Colonic mucosa (tissue), 4 donors: Measurements from ENCODE around the gene ANAPC1. TPM values are rescaled to one million over a fixed set of nuclear protein-coding genes. Genes with fewer than 3 reads are reported as not detected.
A peak's percentile ranks its signal among the peaks of the same experiment; 100 is the strongest.
"Not testable (repeated sequence)": the region's sequence is repeated elsewhere in the genome, so short reads cannot be mapped to it uniquely, and the experiment has no call there.

Experiments used
- DNase-seq: peaks from one replicate; pipeline ENCODE4 v3.0.0-alpha.2; 2020
- H3K27ac ChIP-seq: fragments of 200-600 bp; one replicate; pipeline ENCODE4 v1.8.0; 2021
- H3K27me3 ChIP-seq: fragments of 200-600 bp; one replicate; pipeline ENCODE4 v1.8.0; 2021
- H3K36me3 ChIP-seq: fragments of 200-600 bp; one replicate; pipeline ENCODE4 v1.8.0; 2021
- H3K4me1 ChIP-seq: fragments of 200-600 bp; one replicate; pipeline ENCODE4 v1.8.0; 2021; ENCODE audit warnings: mild to moderate bottlenecking
- H3K4me3 ChIP-seq: fragments of 200-600 bp; one replicate; pipeline ENCODE4 v1.8.0; 2021
- H3K9ac ChIP-seq, 2 donors: one replicate each; pipeline ENCODE4 v1.7.0; 2013; ENCODE audit warnings: control low read depth in 2 of 2, low read depth in 2 of 2, low read length in 2 of 2
- H3K9me3 ChIP-seq: fragments of 200-600 bp; one replicate; pipeline ENCODE4 v1.8.0; 2021
- CTCF ChIP-seq: fragments of 200-600 bp; IDR thresholded peaks from one replicate; pipeline ENCODE4 v1.8.0; 2022; ENCODE audit warnings: antibody characterized with exemption, mild to moderate bottlenecking
- intact Hi-C: fragments of 100-400 bp; cut with DNase I; formaldehyde crosslinking; loops from one replicate; pipeline ENCODE4 v1.14.1; 2022
- total RNA-seq, 2 donors: library from RNA; stranded (reverse); fragmentation: NEBNext Ultra II Directional in 1 of 2; extraction: Animal tissue kit (Norgen Biotek cat#: 25700) in 1 of 2; gene quantifications; one replicate each; pipeline ENCODE4 v1.2.1, GENCODE V29; 2021
- donor health status: healthy.
- donor health status: DM: no; HTN: no; CAD: no.
- donor health status: DM: no; HTN: no; CAD: no.

ANAPC1 gene
- total RNA-seq, 2 donors from 2014 or later: 32.9 to 62.1 TPM

GRCh38 chr2:111897630-111897923 is 13.6 kb upstream of the ANAPC1 start:
- peak overlapping the region; percentile 22 to 83 for H3K9ac ChIP-seq

GRCh38 chr2:111896576-111896975 is 12.6 kb upstream of the ANAPC1 start:
- no peak for TF ChIP-seq CTCF
- no peak overlapping the region for H3K4me3 ChIP-seq
- intact Hi-C loops: loop anchor here (5.0 kb wide), 1 partner anchor 151 kb away; no protein-coding TSS in a partner anchor
- H3K36me3 ChIP-seq: no peaks in the 10 kb centered on the region
- no peaks in the 10 kb centered on the region for H3K27me3 ChIP-seq
- no peak overlapping the region for H3K27ac ChIP-seq
- no peak overlapping the region for H3K9ac ChIP-seq
- no peaks in the 10 kb centered on the region for H3K9me3 ChIP-seq
- DNase-seq: no peak
- H3K4me1 ChIP-seq: peaks cover 5% of the 10 kb centered on the region

More at GRCh38 chr2:111897630-111897923, 13.6 kb upstream of the ANAPC1 start:
- TF ChIP-seq CTCF: no peak
- H3K27me3 ChIP-seq: no peaks in the 10 kb centered on the region
- DNase-seq: no peak
- H3K9me3 ChIP-seq: no peaks in the 10 kb centered on the region
- H3K4me1 ChIP-seq: peaks cover 5% of the 10 kb centered on the region
- H3K4me3 ChIP-seq: peak overlapping the region; percentile 60
- intact Hi-C loops: loop anchor here (5.0 kb wide), 1 partner anchor 150 kb away; no protein-coding TSS in a partner anchor
- no peaks in the 10 kb centered on the region for H3K36me3 ChIP-seq
- H3K27ac ChIP-seq: peak overlapping the region; percentile 71

DNA sequence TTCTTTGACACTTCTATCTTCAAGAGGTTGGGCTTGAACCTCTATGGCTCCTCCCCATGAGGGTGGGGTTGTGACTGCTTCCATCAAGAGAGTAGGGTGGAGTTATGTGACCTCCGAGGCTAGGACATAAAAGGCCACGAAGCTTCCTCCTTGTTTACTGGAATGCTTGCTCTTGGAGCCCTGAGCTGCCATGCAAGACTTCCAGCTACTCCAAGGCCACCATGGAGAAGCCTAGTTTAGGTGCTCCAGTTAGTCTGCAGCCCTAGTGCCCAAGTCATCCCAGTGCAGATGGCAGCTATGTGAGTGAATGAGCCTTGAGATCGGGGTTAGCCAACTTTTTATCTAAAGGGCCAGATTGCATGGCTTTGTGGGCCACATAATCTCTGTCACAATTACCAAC is 12.0 kb upstream of the ANAPC1 start:
- Histone ChIP-seq H3K9ac (no peak overlapping the region), H3K4me3 (no peak overlapping the region), H3K4me1 (peaks cover 5% of the 10 kb centered on the region), H3K36me3 (no peaks in the 10 kb centered on the region), H3K27me3 (no peaks in the 10 kb centered on the region), H3K9me3 (no peaks in the 10 kb centered on the region), H3K27ac (no peak overlapping the region)
- intact Hi-C loops: loop anchor here (5.0 kb wide), 1 partner anchor 151 kb away; no protein-coding TSS in a partner anchor
- TF ChIP-seq CTCF: no peak
- DNase-seq: peak; percentile 46

GRCh38 chr2:111884592-111884964 is 585 bp upstream of the ANAPC1 start:
- H3K9ac ChIP-seq: peak overlapping the region; percentile 86 to 98
- peak overlapping the region; percentile 68 for H3K27ac ChIP-seq
- TF ChIP-seq CTCF: no peak
- DNase-seq: no peak
- H3K4me1 ChIP-seq: peaks cover 7% of the 10 kb centered on the region
- no peaks in the 10 kb centered on the region for H3K36me3 ChIP-seq
- H3K9me3 ChIP-seq: no peaks in the 10 kb centered on the region
- no peaks in the 10 kb centered on the region for H3K27me3 ChIP-seq
- peak overlapping the region; percentile 88 for H3K4me3 ChIP-seq
- intact Hi-C loops: loop anchor here (10.0 kb wide), 1 partner anchor 370 kb away; the partner anchor contains the start of gene ZC3H8

DNA sequence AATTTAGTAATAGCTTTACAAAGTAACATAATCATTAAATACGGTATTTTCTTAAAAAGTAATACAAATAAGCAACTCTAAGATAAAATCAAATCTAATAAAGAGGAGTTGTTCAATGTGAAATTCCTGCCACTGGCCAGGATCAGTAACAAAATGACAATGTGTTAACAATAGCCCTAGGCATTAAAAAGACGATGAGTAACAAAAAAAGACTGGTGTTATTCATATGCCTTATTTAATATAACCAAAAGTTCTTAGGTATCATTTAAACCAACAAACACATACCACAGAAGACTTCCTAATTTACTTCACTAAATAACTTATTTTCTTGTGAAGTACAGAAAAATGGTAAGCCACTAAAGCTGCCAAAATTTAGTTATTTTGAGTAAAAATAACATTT is 11.2 kb downstream of the ANAPC1 start:
- H3K27ac ChIP-seq, H3K4me3 ChIP-seq, intact Hi-C loops, H3K27me3 ChIP-seq, H3K4me1 ChIP-seq, H3K9ac ChIP-seq, H3K36me3 ChIP-seq, DNase-seq, H3K9me3 ChIP-seq: not testable (repeated sequence)

DNA sequence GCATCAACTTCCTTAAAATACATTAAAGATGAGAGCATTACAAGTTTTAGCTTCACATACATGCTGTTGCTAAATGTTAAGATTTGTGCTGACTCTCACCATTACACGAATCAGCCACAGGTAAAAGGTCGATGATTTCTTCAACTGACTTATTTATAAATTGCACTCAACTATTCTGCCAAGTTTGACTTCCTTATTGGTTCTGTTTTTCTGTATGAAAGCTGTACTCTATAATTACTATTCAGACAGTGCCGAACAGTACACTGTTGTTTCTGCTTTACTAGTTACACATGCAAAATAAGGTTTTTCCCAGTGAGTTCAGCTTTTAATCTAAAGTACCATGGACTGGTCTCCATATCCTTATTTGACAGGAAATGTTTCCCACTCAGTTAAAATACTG is 18.9 kb downstream of the ANAPC1 start:
- H3K27me3 ChIP-seq, H3K4me1 ChIP-seq, H3K4me3 ChIP-seq, DNase-seq, H3K27ac ChIP-seq, H3K9me3 ChIP-seq, intact Hi-C loops, H3K36me3 ChIP-seq, H3K9ac ChIP-seq: not testable (repeated sequence)

GRCh38 chr2:111860005-111860404 is 24.0 kb downstream of the ANAPC1 start:
- not testable (repeated sequence) for H3K4me1 ChIP-seq, H3K36me3 ChIP-seq

GRCh38 chr2:111852544-111852943 is 31.4 kb downstream of the ANAPC1 start:
- H3K9me3 ChIP-seq, H3K4me3 ChIP-seq, H3K4me1 ChIP-seq, H3K36me3 ChIP-seq, DNase-seq, H3K27ac ChIP-seq, H3K9ac ChIP-seq, intact Hi-C loops, H3K27me3 ChIP-seq: not testable (repeated sequence)

More at GRCh38 chr2:111860005-111860404, 24.0 kb downstream of the ANAPC1 start:
- intact Hi-C loops, H3K27ac ChIP-seq, H3K27me3 ChIP-seq, H3K9me3 ChIP-seq, H3K9ac ChIP-seq, H3K4me3 ChIP-seq, DNase-seq: not testable (repeated sequence)
